ENCODE measurements around the gene NOTCH2NLA.
"Not testable (repeated sequence)": the region's sequence is repeated elsewhere in the genome, so short reads cannot be mapped to it uniquely, and the experiment has no call there.

NOTCH2NLA gene

DNA sequence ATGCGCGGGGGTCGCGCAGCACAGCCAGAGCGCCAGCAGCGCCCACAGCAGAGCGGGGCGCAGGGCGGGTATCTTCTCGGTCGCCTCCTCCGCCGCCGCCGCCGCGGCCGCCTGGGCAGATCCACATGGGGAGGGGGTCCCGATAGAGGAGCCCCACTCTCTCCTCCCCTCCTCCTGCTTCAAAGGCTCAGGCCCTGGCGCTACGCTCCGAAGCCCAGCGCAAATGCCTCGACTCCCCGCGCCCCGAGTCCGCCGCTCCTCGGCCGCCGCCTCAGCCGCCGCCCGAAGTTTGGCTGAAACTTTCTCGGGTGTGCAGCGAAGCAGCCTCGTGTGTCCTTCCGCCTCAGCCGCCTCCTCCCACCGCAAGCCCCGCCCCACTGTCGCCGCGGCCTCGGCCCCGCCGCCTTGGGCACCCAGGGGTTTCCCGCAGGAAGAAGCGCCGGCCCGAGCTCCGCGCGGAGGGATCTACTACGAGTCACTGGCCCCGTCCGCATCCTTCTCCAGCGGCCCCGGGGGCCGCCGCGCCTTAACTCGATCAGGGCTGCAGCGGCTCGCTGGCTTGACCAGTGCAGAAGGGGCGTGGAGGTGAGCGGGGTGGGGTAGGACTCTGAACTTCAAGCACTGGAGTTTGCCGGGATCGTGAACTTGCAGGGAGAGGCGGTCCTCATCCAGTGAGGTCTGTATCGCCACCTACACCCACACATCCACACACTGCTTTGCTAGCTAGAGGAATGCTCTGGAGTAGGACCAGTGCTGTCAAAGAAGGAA is at the start of gene NOTCH2NLA:
NOTCH2NLA (minus strand) TSS at position 312 of the 768 bp plus-strand sequence. CDS start 39,684 bp downstream, outside the sequence.
- peak in 2 of 3 donors; percentile 3 to 38 for DNase-seq (ENCODE audit: low read depth in 3 of 3, low spot score in 1 of 3)

DNA sequence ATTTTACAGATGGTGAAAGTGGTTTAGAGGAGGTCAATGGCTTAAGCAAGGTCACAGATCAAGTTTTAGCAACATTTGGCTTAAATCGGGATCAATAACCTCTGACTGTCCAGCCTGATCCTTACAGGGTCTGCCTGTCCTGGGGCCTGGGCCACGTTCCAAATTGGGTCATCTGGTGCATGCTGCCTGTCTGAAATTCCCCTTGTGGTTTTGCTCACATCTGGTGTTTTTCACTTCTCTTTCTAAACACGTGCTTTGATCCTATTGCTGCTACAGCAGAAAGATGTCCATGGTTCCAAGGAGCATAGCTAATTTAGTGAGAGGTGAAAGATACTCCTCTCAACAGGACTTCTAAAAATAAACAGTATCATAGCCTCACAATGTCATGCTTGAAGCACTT is 49.5 kb upstream of the NOTCH2NLA start:
- not testable (repeated sequence) for DNase-seq (ENCODE audit: low read depth in 3 of 3, low spot score in 1 of 3)

GRCh38 chr1:146277087-146277486 is 48.3 kb upstream of the NOTCH2NLA start:
- not testable (repeated sequence) for DNase-seq (ENCODE audit: low read depth in 3 of 3, low spot score in 1 of 3)

DNA sequence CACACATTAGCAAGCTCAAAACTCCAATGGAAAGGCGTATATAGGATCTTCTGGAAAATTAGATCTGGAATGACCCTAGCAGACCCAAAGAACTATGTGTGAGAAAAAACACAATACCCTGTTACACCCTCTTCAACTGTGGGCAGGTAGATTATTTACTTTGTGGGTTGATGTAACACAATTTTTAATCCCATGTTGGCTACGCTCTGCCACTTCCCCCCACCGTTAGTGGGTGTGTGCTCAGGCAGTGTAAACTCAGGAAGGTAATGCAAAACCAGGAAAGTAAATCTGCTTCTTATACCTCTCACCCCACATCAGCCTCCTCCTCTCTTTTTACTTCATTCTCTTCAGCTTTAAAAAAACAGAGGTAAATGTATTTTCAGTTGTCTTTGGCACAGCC is 45.3 kb upstream of the NOTCH2NLA start:
- DNase-seq (ENCODE audit: low read depth in 3 of 3, low spot score in 1 of 3): not testable (repeated sequence)

GRCh38 chr1:146273194-146273593 is 44.4 kb upstream of the NOTCH2NLA start:
- not testable (repeated sequence) for DNase-seq (ENCODE audit: low read depth in 3 of 3, low spot score in 1 of 3)

DNA sequence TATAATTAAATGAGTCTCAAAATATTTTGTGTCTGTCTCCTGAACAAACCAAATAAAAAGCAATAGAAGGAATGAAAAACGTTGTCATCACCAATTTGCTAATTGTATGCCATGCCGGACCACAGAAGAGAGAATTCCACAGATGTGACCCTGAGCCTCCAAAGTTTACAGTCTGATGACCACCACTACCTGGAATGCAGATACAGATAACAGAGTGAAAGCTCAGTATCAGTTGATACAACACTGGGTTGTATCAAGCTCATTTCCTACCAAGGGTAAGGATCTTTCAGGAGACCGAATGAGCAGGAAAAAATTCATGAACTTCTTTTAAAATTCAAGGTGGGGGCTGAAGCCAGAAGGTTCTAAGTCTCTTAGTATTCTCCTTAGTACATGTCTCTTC is 43.9 kb upstream of the NOTCH2NLA start:
- not testable (repeated sequence) for DNase-seq (ENCODE audit: low read depth in 3 of 3, low spot score in 1 of 3)

DNA sequence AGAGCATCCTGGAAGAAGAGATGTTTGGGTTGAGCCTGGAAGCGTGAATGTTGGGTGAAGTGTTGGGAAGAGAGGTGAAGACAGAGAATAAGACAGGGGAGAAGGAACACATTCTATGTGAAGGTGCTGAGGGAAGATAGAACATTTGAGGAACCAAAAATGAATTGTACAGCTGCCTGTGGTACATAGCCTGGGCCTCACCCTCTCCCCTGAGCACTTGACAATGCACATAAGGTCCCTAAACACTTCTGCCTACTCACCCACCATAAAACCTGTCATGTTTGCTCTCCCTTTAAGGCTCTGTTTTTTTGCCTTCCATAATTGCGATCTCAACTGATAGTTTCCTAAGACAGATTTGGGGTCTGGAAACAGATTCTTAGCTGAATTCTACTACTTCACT is 43.2 kb upstream of the NOTCH2NLA start:
- DNase-seq (ENCODE audit: low read depth in 3 of 3, low spot score in 1 of 3): not testable (repeated sequence)

DNA sequence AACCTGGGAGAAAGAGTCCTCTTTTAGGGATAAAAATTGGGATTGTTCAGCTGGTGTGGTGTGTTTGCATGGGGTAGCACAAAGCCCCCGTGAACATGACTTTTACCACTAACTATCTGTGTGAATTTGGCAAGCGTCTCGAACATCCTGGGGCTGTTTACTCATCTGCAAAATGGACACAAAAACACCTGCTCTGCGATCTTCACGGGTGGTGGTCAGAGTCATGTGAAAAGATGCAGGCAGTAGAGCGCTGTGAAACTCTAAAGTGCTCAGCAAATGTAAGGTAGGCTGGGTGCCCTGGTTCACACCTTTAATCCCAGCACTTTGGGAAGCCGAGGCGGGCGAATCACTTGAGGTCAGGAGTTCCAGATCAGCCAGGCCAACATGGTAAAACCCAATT is 41.3 kb upstream of the NOTCH2NLA start:
- DNase-seq (ENCODE audit: low read depth in 3 of 3, low spot score in 1 of 3): not testable (repeated sequence)

DNA sequence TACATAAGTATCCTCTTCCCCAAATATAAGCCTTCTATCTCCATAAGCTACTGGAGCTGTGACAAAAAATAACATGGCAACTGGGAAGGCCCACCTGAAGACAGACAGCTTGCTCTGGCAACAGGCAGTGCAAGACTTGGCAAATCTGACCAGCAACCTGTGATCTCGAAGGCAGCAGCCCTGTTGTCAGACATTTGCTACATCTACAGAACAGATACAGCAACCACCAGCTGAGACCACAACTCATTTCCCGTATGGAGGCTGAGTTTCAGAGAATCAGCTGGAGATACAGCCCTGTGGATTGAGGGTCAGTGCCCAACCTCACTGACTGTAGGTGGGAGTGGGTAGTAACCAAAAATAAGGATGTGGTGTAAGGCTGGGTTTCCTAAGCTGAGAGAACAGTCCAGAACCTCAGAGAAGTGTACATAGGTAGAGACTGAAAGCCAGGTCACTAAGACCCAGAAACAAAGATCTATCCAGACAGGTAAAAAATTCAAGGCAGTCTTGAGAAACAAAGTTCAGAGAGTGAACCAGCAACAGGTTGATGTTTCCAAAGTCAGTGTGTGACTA is 37.4 kb upstream of the NOTCH2NLA start:
- not testable (repeated sequence) for DNase-seq (ENCODE audit: low read depth in 3 of 3, low spot score in 1 of 3)

GRCh38 chr1:146264761-146265160 is 35.9 kb upstream of the NOTCH2NLA start:
- DNase-seq (ENCODE audit: low read depth in 3 of 3, low spot score in 1 of 3): not testable (repeated sequence)

- not testable (repeated sequence) for DNase-seq (ENCODE audit: low read depth in 3 of 3, low spot score in 1 of 3)
Measured at GRCh38 chr1:146260006-146260730, 31.3 kb upstream of the NOTCH2NLA start.

GRCh38 chr1:146257992-146258552 is 29.3 kb upstream of the NOTCH2NLA start:
- not testable (repeated sequence) for DNase-seq (ENCODE audit: low read depth in 3 of 3, low spot score in 1 of 3)

DNA sequence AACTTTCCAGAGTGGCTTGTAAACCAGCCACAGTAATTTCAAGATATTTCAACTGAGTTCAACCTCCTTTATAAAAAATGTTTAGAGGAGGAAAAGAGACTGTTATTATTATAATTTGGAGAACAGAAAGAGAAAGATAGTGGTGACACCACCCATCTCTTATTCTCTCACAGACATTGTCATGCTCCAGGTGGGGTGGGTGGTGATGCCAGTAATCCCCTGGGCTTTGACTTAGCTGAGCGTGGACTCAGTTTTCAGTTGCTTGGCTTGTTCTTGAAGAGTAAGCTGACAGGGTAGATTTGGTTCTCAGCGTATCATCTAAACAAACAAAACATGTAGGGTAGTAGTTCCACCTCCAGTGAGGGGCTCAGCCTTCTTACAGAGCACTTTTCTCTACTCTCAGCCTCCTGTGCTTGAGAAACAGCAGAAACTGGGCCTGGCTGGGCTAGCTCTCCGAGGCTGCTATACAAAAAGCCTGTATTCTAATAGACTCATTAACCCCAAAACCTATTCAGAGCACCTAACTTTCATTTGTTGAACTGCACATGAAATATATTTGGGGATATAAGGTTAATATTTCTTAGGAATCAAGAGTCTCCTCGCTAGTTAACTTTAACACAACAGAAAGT is 25.9 kb upstream of the NOTCH2NLA start:
- DNase-seq (ENCODE audit: low read depth in 3 of 3, low spot score in 1 of 3): not testable (repeated sequence)

DNA sequence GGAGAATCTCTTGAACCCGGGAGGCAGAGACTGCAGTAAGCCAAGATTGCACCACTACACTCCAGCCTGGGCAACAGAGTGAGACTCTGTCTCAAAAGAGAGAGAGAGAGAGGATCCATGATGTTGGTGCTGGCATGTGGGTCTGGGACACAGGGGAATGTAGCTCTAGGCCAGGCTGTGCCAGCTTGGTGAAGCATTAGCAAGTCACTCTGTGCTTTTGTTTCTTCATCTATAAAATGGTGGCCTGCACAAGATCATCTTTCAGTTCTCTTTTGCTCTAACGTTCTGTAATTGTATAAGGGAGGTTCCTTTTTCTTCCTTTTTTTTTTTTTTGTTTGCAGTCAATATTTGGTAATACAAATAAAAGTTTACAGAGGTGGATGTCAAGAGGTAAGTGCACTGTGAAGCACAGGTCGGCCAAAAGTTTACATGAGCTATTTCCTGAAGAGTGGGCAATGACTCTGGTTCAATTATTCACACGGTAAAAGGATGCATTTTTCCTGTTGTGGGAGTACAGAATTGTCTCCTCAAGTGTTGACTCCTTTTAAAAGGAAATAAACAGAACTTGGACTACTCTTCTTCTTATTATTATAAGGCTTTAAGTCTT is 24.5 kb upstream of the NOTCH2NLA start:
- DNase-seq (ENCODE audit: low read depth in 3 of 3, low spot score in 1 of 3): not testable (repeated sequence)

GRCh38 chr1:146251523-146251922 is 22.7 kb upstream of the NOTCH2NLA start:
- DNase-seq (ENCODE audit: low read depth in 3 of 3, low spot score in 1 of 3): not testable (repeated sequence)

- DNase-seq (ENCODE audit: low read depth in 3 of 3, low spot score in 1 of 3): not testable (repeated sequence)
Measured at GRCh38 chr1:146248643-146249042, 19.8 kb upstream of the NOTCH2NLA start.

GRCh38 chr1:146236626-146237025 is 7.8 kb upstream of the NOTCH2NLA start:
- DNase-seq (ENCODE audit: low read depth in 3 of 3, low spot score in 1 of 3): not testable (repeated sequence)

- not testable (repeated sequence) for DNase-seq (ENCODE audit: low read depth in 3 of 3, low spot score in 1 of 3)
Measured at GRCh38 chr1:146236026-146236601, 7.3 kb upstream of the NOTCH2NLA start.

DNA sequence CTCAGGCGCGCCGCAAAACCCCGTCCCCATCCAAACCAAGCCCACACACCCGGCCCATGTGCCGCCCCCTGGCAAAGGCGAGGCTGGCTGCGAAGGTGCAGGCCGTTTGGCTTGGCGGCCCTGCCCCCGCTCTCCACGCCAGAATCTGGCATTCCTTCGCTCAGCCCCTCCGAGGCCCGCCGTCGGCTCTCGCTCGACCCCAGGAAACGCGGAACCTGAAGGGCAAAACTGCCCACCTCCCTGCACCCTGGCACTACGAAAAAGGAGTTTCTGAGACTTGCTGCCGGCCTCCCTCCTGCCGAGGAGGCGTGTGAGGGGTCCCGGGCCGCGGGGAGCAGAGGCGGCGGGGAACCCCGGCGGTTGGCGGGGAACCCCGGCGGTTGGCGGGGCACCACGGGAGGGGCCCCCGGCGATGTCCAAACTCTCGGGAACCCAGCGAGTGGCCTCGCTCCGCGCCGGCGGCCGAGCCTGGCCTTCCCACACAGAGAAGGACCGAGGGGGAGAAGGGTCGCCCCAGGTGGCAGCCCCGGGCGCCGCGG is 608 bp downstream of the NOTCH2NLA start:
- peak in 2 of 3 donors; percentile 0 to 10 for DNase-seq (ENCODE audit: low read depth in 3 of 3, low spot score in 1 of 3)

DNA sequence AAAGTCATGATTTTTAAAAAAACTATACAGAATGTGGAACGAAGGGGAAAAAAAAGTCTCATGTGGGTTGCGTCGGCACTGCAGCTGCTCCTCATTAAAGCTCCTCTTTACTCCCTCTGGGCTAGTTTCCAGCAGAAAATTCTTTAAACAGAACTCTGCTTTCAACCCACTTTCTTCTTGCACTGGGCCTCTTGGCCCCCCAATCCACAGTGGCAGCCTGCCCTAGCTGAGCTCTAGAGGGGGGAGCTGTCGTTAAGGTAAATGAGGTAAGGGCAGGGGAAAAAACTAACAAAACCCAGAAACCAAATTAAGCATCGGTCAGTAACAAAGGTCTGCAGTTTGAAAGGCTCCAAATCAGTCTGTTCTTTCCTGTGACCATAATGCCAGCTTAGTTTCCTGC is 54.3 kb downstream of the NOTCH2NLA start:
- not testable (repeated sequence) for DNase-seq (ENCODE audit: low read depth in 3 of 3, low spot score in 1 of 3)

All from stimulated activated CD4-positive, alpha-beta T cell treated with anti-CD3 and anti-CD28 coated beads, TNF-alpha, amount 100 ng/mL, for 1 hour (primary cell).